CD4-positive, alpha-beta T cell (primary cell): ENCODE results near the gene PRICKLE1. TPM values are rescaled to one million over a fixed set of nuclear protein-coding genes. Genes with fewer than 3 reads are reported as not detected.

Source experiments
- ATAC-seq: fragments of 200-7000 bp; cut with Tn5 transposase; one replicate; pipeline ENCODE4 v1.10.0; 2022; ENCODE audit warnings: mild to moderate bottlenecking; ENCODE audit not compliant: poor library complexity
- CTCF ChIA-PET: fragments of 350-600 bp; sonication (Branson Sonifier 250); formaldehyde crosslinking; loops from one replicate; lab custom pipeline; 2021; ENCODE audit warnings: antibody characterized with exemption, inconsistent platforms; lab: Charles Lee
- POLR2A ChIA-PET: fragments of 350-600 bp; sonication (Branson Sonifier 250); formaldehyde crosslinking; loops from one replicate; lab custom pipeline; 2021; ENCODE audit warnings: antibody characterized with exemption, inconsistent platforms; lab: Charles Lee
- DNase-seq, 14 experiments: peaks; one replicate each; pipeline ENCODE4 v3.0.0-alpha.2; 2013 to 2020; ENCODE audit warnings: mixed read lengths in 2 of 14
- H3K27ac ChIP-seq, 2 donors: one replicate each; pipeline versions ENCODE4 v1.5.1 to v1.7.0; 2013; ENCODE audit warnings: low read length in 2 of 2, low read depth in 1 of 2, mild to moderate bottlenecking in 1 of 2
- H3K27me3 ChIP-seq, 2 experiments: 1 replicate in 1 of 2; 2 replicates in 1 of 2; pipeline versions ENCODE4 v1.6.1 to v1.7.0; 2013; ENCODE audit warnings: low read length in 2 of 2, control low read depth in 1 of 2, mild to moderate bottlenecking in 1 of 2, moderate library complexity in 1 of 2; ENCODE audit not compliant: insufficient read depth in 2 of 2, control insufficient read depth in 1 of 2
- H3K36me3 ChIP-seq: one replicate; pipeline ENCODE4 v1.6.1; 2013; ENCODE audit warnings: low read length, control low read depth; ENCODE audit not compliant: insufficient read depth
- H3K4me1 ChIP-seq: one replicate; pipeline ENCODE4 v1.6.1; 2013; ENCODE audit warnings: low read length, control low read depth; ENCODE audit not compliant: insufficient read depth
- H3K4me3 ChIP-seq: one replicate; pipeline ENCODE4 v1.5.1; 2013; ENCODE audit warnings: mild to moderate bottlenecking, low read length, moderate library complexity
- H3K9me3 ChIP-seq, 2 experiments: 1 replicate in 1 of 2; 2 replicates in 1 of 2; pipeline versions ENCODE4 v1.6.1 to v1.7.0; 2013; ENCODE audit warnings: low read length in 2 of 2, mild to moderate bottlenecking in 2 of 2, control low read depth in 1 of 2, moderate library complexity in 1 of 2; ENCODE audit not compliant: control insufficient read depth in 1 of 2, insufficient read depth in 1 of 2
- H3K27ac Mint-ChIP-seq: one replicate; pipeline ENCODE4 v1.8.0; 2020; ENCODE audit warnings: mixed read lengths
- H3K27me3 Mint-ChIP-seq: one replicate; pipeline ENCODE4 v1.8.0; 2021; ENCODE audit warnings: mixed read lengths
- H3K36me3 Mint-ChIP-seq: one replicate; pipeline ENCODE4 v1.8.0; 2021; ENCODE audit warnings: low read depth, mixed read lengths
- H3K4me1 Mint-ChIP-seq: one replicate; pipeline ENCODE4 v1.8.0; 2021; ENCODE audit warnings: low read depth, mixed read lengths
- H3K4me3 Mint-ChIP-seq: one replicate; pipeline ENCODE4 v1.8.0; 2020; ENCODE audit warnings: mild to moderate bottlenecking, mixed read lengths
- H3K9me3 Mint-ChIP-seq: one replicate; pipeline ENCODE4 v1.8.0; 2020; ENCODE audit warnings: mixed read lengths
- CTCF ChIP-seq: fragments of 200-600 bp; IDR thresholded peaks from one replicate; pipeline ENCODE4 v1.8.0; 2022; ENCODE audit warnings: antibody characterized with exemption, mild to moderate bottlenecking
- intact Hi-C, 2 experiments: fragments of 100-400 bp; cut with DNase I in 1 of 2; cut with micrococcal nuclease in 1 of 2; formaldehyde crosslinking; loops; one replicate each; pipeline versions ENCODE4 v1.15.1 to v1.9.0; 2023 to 2025; cut with DNase I, micrococcal nuclease
- total RNA-seq, 174 experiments: library from RNA in 2 of 174; stranded (reverse) in 2 of 174; gene quantifications; one replicate each; pipeline ENCODE4 v1.2.3 and lab custom pipeline; 2021 to 2026

Gene PRICKLE1
- total RNA-seq, 2 experiments from 2014 or later = not detected

DNA sequence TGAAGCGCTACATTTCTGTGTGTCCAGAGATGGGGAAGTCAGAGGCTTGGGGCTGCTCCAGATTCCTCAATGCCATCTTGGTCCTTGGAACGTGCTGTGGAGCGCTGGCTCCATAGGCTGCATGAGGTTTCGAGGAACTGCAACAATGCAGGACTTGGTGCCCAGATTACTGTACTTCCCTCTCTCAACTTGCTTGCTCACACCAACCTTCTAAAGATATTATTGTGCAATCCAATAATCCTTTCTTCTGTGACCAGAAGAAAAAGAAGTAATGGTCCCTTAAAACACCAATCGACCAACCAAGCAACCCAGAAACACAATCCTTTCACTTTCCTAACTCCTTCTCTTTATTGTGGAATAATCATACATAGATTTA lies 3.7 kb downstream of the PRICKLE1 start:
- ChIA-PET POLR2A (no interaction called here), CTCF (no interaction called here)
- Mint-ChIP-seq H3K9me3 (no peaks in the 10 kb centered on the region), H3K4me3 (no peak overlapping the region), H3K27ac (no peak overlapping the region), H3K4me1 (peaks cover 14% of the 10 kb centered on the region), H3K36me3 (no peaks in the 10 kb centered on the region), H3K27me3 (peaks cover 68% of the 10 kb centered on the region)
- intact Hi-C loops = no loop called here
- ATAC-seq (no peak), DNase-seq (no peak)
- no peak overlapping the region for H3K27ac ChIP-seq
- H3K4me3 ChIP-seq = no peak overlapping the region
- H3K36me3 ChIP-seq = no peaks in the 10 kb centered on the region
- peaks cover 16% of the 10 kb centered on the region for H3K4me1 ChIP-seq
- peaks cover 27 to 53% of the 10 kb centered on the region in 2 experiments for H3K27me3 ChIP-seq
- TF ChIP-seq CTCF = no peak
- H3K9me3 ChIP-seq = peaks cover 0 to 4% of the 10 kb centered on the region in 2 experiments

GRCh38 chr12:42585154-42585840 lies 4.2 kb downstream of the PRICKLE1 start:
- Histone ChIP-seq H3K27ac (no peak overlapping the region), H3K36me3 (no peaks in the 10 kb centered on the region), H3K27me3 (peaks cover 23 to 48% of the 10 kb centered on the region in 2 experiments), H3K9me3 (peaks cover 0 to 4% of the 10 kb centered on the region in 2 experiments), H3K4me1 (peaks cover 14% of the 10 kb centered on the region), H3K4me3 (no peak overlapping the region)
- TF ChIP-seq CTCF = no peak
- POLR2A ChIA-PET = no interaction called here
- DNase-seq = no peak
- peaks cover 9% of the 10 kb centered on the region for H3K4me1 Mint-ChIP-seq
- intact Hi-C loops = no loop called here
- no peak overlapping the region for H3K27ac Mint-ChIP-seq
- no peak overlapping the region for H3K4me3 Mint-ChIP-seq
- H3K9me3 Mint-ChIP-seq = no peaks in the 10 kb centered on the region
- H3K27me3 Mint-ChIP-seq = peaks cover 67% of the 10 kb centered on the region
- CTCF ChIA-PET = no interaction called here
- ATAC-seq = no peak
- H3K36me3 Mint-ChIP-seq = no peaks in the 10 kb centered on the region

DNA sequence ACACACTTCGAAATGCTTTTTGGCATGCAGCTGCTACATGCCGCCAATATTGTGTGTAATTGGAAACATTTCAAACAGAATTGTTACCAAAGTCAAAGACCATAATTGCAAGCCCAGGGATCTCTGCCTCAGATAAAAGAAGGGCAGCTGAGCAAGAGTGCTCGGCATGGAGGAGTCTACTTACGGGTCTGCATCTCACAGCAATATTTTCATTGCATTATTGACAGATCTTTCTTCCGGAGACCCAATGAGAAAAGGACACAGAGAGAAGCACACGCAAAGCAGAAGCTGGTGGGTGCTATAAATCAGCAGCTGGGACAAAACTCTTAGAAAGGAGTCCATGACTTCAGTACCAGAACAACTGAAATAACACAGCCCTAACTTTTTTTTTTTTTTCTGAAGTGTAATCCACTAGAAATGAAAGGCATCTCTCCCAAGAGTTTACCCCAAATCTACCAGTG lies 4.9 kb downstream of the PRICKLE1 start:
- no peak for TF ChIP-seq CTCF
- Histone ChIP-seq H3K36me3 (no peaks in the 10 kb centered on the region), H3K27me3 (peaks cover 19 to 46% of the 10 kb centered on the region in 2 experiments), H3K4me1 (peaks cover 8% of the 10 kb centered on the region), H3K27ac (no peak overlapping the region), H3K4me3 (no peak overlapping the region), H3K9me3 (peaks cover 0 to 4% of the 10 kb centered on the region in 2 experiments)
- Mint-ChIP-seq H3K27me3 (peaks cover 64% of the 10 kb centered on the region), H3K27ac (no peak overlapping the region), H3K9me3 (no peaks in the 10 kb centered on the region), H3K36me3 (no peaks in the 10 kb centered on the region), H3K4me3 (no peak overlapping the region), H3K4me1 (peaks cover 6% of the 10 kb centered on the region)
- intact Hi-C loops = no loop called here
- DNase-seq = no peak
- ChIA-PET CTCF (no interaction called here), POLR2A (no interaction called here)
- ATAC-seq = no peak
